OCI-LY3 (cell line): Measurements from ENCODE around the gene CCDC150.

ENCODE experiments used
- H2AFZ ChIP-seq: fragments of 200-600, 300-600 bp; shearing (Covaris generic); 2 replicates; pipeline ENCODE4 v1.6.0; 2014; ENCODE audit warnings: antibody characterized with exemption, low read depth, low read length
- H3K27ac ChIP-seq: fragments of 200-600, 300-600 bp; sonication (generic); 2 replicates; pipeline ENCODE4 v1.5.1; 2014; ENCODE audit warnings: mild to moderate bottlenecking, low read length, moderate library complexity, mixed read lengths
- H3K27me3 ChIP-seq: fragments of 200-600, 300-600 bp; sonication (generic); 2 replicates; pipeline ENCODE4 v1.6.1; 2014; ENCODE audit warnings: low read depth, low read length, mixed read lengths
- H3K36me3 ChIP-seq: fragments of 200-600, 300-600 bp; sonication (generic); replicated peaks from 2 replicates; pipeline ENCODE3; 2014; ENCODE audit warnings: low read depth, low read length, mixed read lengths
- H3K4me1 ChIP-seq: fragments of 300-600, 200-600 bp; sonication (generic); 2 replicates; pipeline ENCODE4 v1.6.1; 2014; ENCODE audit warnings: low read length, mixed read lengths
- H3K4me2 ChIP-seq: fragments of 200-600, 300-600 bp; sonication (generic); 2 replicates; pipeline ENCODE4 v1.6.1; 2014; ENCODE audit warnings: low read length, mixed read lengths
- H3K4me3 ChIP-seq: fragments of 300-600, 200-600 bp; sonication (generic); 2 replicates; pipeline ENCODE4 v1.5.1; 2014; ENCODE audit warnings: antibody characterized with exemption, mild to moderate bottlenecking, low read length, moderate library complexity
- H3K79me2 ChIP-seq: fragments of 300-600, 200-600 bp; shearing (Covaris generic); 2 replicates; pipeline ENCODE4 v1.6.1; 2014; ENCODE audit warnings: mild to moderate bottlenecking, low read length, mixed read lengths
- H3K9ac ChIP-seq: fragments of 300-600, 200-600 bp; shearing (Covaris generic); 2 replicates; pipeline ENCODE4 v1.6.0; 2014; ENCODE audit warnings: mild to moderate bottlenecking, low read length, moderate library complexity
- H3K9me3 ChIP-seq: fragments of 200-600, 300-600 bp; shearing (Covaris generic); 2 replicates; pipeline ENCODE4 v1.6.1; 2014; ENCODE audit warnings: low read length, mixed read lengths; ENCODE audit not compliant: insufficient read depth
- H4K20me1 ChIP-seq: fragments of 200-600, 300-600 bp; sonication (generic); 2 replicates; pipeline ENCODE4 v1.6.1; 2016; ENCODE audit warnings: low read length, mixed read lengths; ENCODE audit not compliant: insufficient read depth
- CTCF ChIP-seq: fragments of 200-600, 300-600 bp; sonication (generic); IDR thresholded peaks from 2 replicates; pipeline ENCODE4 v1.5.1; 2014; ENCODE audit warnings: antibody characterized with exemption, low read length, low read depth
- EZH2phosphoT487 ChIP-seq: fragments of 200-600 bp; shearing (Covaris generic); IDR thresholded peaks from 2 replicates; pipeline ENCODE4 v1.6.1; 2018; ENCODE audit warnings: antibody characterized with exemption, mixed run types, low read depth

CCDC150 gene

GRCh38 chr2:196657333-196657732 is 17.8 kb downstream of the CCDC150 start:
- peaks cover 64% of the 10 kb centered on the region for H3K36me3 ChIP-seq
- H3K27me3 ChIP-seq, result no peaks in the 10 kb centered on the region
- no peak overlapping the region for H3K27ac ChIP-seq
- no peak for TF ChIP-seq CTCF
- no peak for TF ChIP-seq EZH2phosphoT487
- no peak overlapping the region for H3K9ac ChIP-seq
- H4K20me1 ChIP-seq, result no peaks in the 10 kb centered on the region
- peaks cover 18% of the 10 kb centered on the region for H3K79me2 ChIP-seq
- no peak overlapping the region for H3K4me3 ChIP-seq
- no peak overlapping the region for H2AFZ ChIP-seq
- H3K4me2 ChIP-seq, result no peak overlapping the region
- peaks cover 13% of the 10 kb centered on the region for H3K9me3 ChIP-seq
- peaks cover 7% of the 10 kb centered on the region; the same call in 1 of the 2 replicates for H3K4me1 ChIP-seq

DNA sequence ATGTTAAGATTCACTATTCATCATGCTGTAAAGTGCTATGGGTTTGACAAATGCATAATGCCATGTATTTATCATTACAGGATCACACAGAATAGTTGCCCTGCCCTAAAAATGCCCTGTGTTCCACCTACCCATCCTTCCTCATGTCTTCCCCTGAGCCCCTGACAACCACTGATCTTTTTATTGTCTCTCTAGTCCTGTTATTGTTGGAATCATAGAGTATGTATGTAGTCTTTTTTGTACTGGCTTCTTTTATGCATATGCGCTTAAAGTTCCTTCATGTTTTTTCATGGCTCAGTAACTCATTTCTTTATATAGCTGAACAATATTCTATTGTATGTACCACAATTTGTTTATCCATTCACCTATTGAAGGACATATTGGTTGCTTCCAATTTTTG is 20.3 kb downstream of the CCDC150 start:
- H4K20me1 ChIP-seq, result no peaks in the 10 kb centered on the region
- H2AFZ ChIP-seq, result no peak overlapping the region
- TF ChIP-seq CTCF (no peak), EZH2phosphoT487 (no peak)
- peaks cover 10% of the 10 kb centered on the region for H3K79me2 ChIP-seq
- H3K4me3 ChIP-seq, result no peak overlapping the region
- no peaks in the 10 kb centered on the region for H3K9me3 ChIP-seq
- H3K9ac ChIP-seq, result no peak overlapping the region
- peaks cover 39% of the 10 kb centered on the region for H3K36me3 ChIP-seq
- H3K27me3 ChIP-seq, result no peaks in the 10 kb centered on the region
- H3K4me2 ChIP-seq, result no peak overlapping the region
- no peaks in the 10 kb centered on the region for H3K4me1 ChIP-seq
- H3K27ac ChIP-seq, result no peak overlapping the region

- no peak for TF ChIP-seq EZH2phosphoT487
- TF ChIP-seq CTCF, result no peak
- Histone ChIP-seq H3K79me2 (peaks cover 6% of the 10 kb centered on the region), H3K36me3 (peaks cover 35% of the 10 kb centered on the region)
Observed at GRCh38 chr2:196660244-196660643, 20.7 kb downstream of the CCDC150 start.

DNA sequence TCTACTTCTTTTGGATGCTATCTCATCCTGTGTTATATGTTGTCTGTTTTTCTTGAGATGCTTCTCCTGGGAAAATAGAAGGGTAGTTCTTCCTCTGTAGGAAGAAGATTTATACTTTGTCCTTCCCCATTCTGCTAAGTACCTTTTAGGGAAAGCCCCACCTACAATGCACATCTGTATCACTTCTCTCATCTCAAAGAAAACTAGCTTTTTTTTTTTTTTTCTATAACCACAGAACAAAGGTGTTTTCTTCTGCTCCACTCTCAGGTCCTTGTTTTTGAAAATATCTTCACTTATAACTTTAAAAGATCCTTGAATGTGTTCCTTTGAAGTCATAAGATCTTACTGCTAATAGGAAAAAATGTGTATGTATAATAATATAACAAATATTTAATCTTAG is 30.8 kb downstream of the CCDC150 start:
- H3K27ac ChIP-seq, result no peak overlapping the region
- no peak overlapping the region for H3K9ac ChIP-seq
- no peak overlapping the region for H2AFZ ChIP-seq
- no peak overlapping the region for H3K4me2 ChIP-seq
- peaks cover 6% of the 10 kb centered on the region for H3K4me1 ChIP-seq
- no peak overlapping the region for H3K4me3 ChIP-seq
- no peaks in the 10 kb centered on the region for H3K27me3 ChIP-seq
- no peaks in the 10 kb centered on the region for H4K20me1 ChIP-seq
- peaks cover 9% of the 10 kb centered on the region for H3K36me3 ChIP-seq
- no peaks in the 10 kb centered on the region for H3K9me3 ChIP-seq
- no peak for TF ChIP-seq CTCF
- H3K79me2 ChIP-seq, result no peaks in the 10 kb centered on the region

More at GRCh38 chr2:196660244-196660643, 20.7 kb downstream of the CCDC150 start:
- no peaks in the 10 kb centered on the region for H3K9me3 ChIP-seq
- H3K4me1 ChIP-seq, result no peaks in the 10 kb centered on the region
- no peak overlapping the region for H2AFZ ChIP-seq
- no peaks in the 10 kb centered on the region for H3K27me3 ChIP-seq
- no peak overlapping the region for H3K4me3 ChIP-seq
- H3K27ac ChIP-seq, result no peak overlapping the region
- H3K4me2 ChIP-seq, result no peak overlapping the region
- no peaks in the 10 kb centered on the region for H4K20me1 ChIP-seq
- no peak overlapping the region for H3K9ac ChIP-seq
